NCI-H2227 (cell line): Measurements from ENCODE around the gene RCBTB1.
"Not testable (repeated sequence)": the region's sequence is repeated elsewhere in the genome, so short reads cannot be mapped to it uniquely, and the experiment has no call there.

ENCODE experiments used
- DNase-seq: peaks from one replicate; lab custom pipeline; 2025; ENCODE audit not compliant: unreplicated experiment; lab: John Stamatoyannopoulos, UW

The RCBTB1 gene

GRCh38 chr13:49585220-49586157 lies at the start of gene RCBTB1:
RCBTB1 (minus strand) TSS chr13:49585558; CDS start chr13:49567279, 18,279 bp downstream.
- peak; percentile 74 for DNase-seq

GRCh38 chr13:49633710-49634109 lies 48.4 kb upstream of the RCBTB1 start:
- no peak for DNase-seq

- no peak for DNase-seq
Observed at GRCh38 chr13:49632156-49632555, 46.8 kb upstream of the RCBTB1 start.

- DNase-seq, result no peak
Observed at GRCh38 chr13:49630580-49630979, 45.2 kb upstream of the RCBTB1 start.

GRCh38 chr13:49629947-49630346 lies 44.6 kb upstream of the RCBTB1 start:
- no peak for DNase-seq

GRCh38 chr13:49629196-49629938 lies 44.0 kb upstream of the RCBTB1 start:
- no peak for DNase-seq

GRCh38 chr13:49627831-49628652 lies 42.7 kb upstream of the RCBTB1 start, which contains the start of gene ARL11:
ARL11 (plus strand) TSS chr13:49628507; CDS start chr13:49630448, 1,941 bp downstream.
- peak; percentile 37 for DNase-seq

GRCh38 chr13:49625392-49626079 lies 40.2 kb upstream of the RCBTB1 start:
- no peak for DNase-seq

- DNase-seq, result no peak
Observed at GRCh38 chr13:49624229-49624628, 38.9 kb upstream of the RCBTB1 start.

- no peak for DNase-seq
Observed at GRCh38 chr13:49622174-49622946, 37.0 kb upstream of the RCBTB1 start.

GRCh38 chr13:49620170-49620621 lies 34.8 kb upstream of the RCBTB1 start:
- peak; percentile 45 for DNase-seq

GRCh38 chr13:49616676-49617065 lies 31.3 kb upstream of the RCBTB1 start:
- DNase-seq, result no peak

GRCh38 chr13:49615836-49616675 lies 30.7 kb upstream of the RCBTB1 start:
- DNase-seq, result no peak

- not testable (repeated sequence) for DNase-seq
Observed at GRCh38 chr13:49612042-49612441, 26.7 kb upstream of the RCBTB1 start.

- peak; percentile 42 for DNase-seq
Observed at GRCh38 chr13:49610176-49610575, 24.8 kb upstream of the RCBTB1 start.

GRCh38 chr13:49608651-49609331 lies 23.4 kb upstream of the RCBTB1 start:
- DNase-seq, result no peak

GRCh38 chr13:49607761-49608160 lies 22.4 kb upstream of the RCBTB1 start:
- no peak for DNase-seq
